NCI-H82 treated with DMSO at 0.1 percent for 48 hours (cell line): ENCODE measurements around the gene PALLD.
"Not testable (repeated sequence)": the region's sequence is repeated elsewhere in the genome, so short reads cannot be mapped to it uniquely, and the experiment has no call there.

Source experiments
- DNase-seq: peaks from one replicate; lab custom pipeline; 2025; ENCODE audit not compliant: unreplicated experiment; lab: John Stamatoyannopoulos, UW

PALLD gene

DNA sequence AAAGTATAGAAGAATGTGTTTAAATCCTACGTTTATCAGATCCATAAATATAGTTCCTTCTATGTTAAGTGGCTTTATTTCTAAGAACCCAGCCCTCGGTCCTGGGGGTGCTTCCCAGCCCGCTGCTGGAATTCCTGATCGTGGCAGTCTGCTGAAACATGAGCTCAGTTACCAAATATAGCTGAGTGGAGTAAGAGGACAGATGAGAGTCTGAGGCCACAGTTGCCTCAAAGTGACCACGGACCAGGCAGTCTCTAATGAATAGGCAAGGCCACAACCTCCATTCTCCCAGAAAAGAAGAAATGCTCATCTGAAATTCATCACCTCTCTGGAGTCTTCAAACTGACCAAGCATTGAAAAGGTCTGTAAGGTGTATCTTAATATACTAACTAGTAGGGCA is at the start of gene PALLD:
TSS of gene PALLD (plus strand) at position 219 of the 400 bp plus-strand sequence.
- DNase-seq = no peak

DNA sequence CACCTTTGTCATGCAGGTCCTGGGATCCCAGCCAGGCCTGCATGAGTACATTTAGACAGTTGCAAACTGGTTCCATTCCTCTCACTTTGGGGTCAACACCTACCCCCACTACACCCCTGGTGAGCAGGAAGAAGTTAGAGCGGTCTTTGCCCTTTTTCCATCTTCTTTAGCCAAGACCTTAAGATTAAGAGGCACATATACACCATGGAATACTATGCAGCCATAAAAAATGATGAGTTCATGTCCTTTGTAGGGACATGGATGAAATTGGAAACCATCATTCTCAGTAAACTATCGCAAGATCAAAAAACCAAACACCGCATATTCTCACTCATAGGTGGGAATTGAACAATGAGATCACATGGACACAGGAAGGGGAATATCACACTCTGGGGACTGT is 47.8 kb upstream of the PALLD start:
- DNase-seq = not testable (repeated sequence)

DNA sequence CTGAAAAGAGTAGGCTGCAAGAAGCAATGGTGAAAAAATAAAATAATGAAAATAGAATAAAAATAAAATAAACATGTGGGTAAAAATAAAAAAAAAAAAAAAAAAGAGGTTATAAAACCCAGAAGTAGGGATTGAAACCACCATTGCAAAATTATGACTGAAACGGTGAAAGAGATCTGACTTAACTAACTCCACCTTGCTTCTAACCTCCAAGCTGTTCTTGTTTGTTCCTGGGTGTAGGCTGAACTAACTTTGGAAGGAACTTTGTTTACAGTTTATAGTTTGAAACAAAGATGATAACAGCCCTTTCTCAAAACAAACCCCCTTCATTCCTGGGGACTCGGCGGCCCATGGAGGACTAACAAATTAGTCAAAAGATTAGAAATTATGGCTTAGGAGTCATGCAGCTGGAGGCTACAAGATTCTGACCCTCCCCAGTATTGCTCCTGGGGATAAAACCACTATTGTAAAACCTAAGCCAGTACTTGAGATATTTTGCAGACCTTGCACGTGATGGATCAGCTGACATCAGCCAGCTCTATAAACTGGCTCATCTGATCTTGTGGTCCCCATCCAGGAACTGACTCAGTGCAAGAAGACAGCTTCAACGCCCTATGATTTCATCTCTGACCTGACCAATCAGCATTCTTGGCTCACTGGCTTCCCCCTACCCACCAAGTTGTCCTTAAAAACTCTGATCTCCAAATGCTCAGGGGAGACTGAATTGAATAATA is 47.0 kb upstream of the PALLD start:
- no peak for DNase-seq

DNA sequence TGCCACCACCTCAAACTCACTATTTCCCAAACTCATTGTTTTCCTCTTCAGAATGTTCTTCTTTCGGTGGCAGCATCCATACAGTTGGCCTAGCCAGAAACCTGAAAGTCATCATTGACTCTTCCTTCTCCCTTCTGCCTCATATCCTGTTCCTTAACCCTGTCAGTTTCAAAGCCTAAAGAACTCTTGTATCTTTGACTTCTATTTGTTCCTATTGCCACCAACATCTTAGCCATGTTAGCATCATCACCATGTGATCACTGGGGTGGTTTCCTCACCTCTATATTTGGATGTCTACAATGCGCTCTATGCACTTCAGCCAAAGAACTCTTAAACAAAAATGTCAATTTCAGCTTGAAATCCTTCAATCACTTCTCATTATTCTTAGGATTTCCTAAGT is 45.5 kb upstream of the PALLD start:
- no peak for DNase-seq

DNA sequence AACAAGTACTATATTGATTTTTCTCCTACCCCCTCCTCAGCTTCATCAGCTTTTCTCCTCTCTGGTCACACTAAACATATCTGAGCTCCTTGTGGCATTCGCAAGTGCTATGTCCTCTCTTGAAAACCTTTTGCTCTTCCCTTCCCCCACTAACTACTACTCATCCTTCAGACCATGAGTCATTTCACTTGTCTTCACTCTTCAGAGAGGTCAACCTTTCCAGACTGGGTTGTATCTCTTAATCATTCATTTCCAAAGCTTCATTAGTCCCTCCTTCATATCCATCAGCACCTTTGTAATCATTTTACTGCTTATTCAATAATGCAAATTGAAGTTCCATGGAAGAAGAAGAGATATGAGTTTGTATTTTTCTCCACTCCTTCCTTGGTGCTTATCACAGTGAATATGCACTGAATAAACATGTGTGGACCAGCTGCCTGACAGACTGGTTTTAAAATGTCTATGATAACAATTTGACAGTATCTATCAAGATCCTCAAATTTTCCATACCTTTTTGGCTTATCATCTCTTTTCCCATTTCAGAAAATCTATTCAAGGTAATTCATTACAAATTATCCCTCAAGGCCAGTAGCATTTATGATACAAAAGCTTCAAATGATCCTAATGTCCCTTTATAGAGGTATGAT is 45.0 kb upstream of the PALLD start:
- DNase-seq = no peak

DNA sequence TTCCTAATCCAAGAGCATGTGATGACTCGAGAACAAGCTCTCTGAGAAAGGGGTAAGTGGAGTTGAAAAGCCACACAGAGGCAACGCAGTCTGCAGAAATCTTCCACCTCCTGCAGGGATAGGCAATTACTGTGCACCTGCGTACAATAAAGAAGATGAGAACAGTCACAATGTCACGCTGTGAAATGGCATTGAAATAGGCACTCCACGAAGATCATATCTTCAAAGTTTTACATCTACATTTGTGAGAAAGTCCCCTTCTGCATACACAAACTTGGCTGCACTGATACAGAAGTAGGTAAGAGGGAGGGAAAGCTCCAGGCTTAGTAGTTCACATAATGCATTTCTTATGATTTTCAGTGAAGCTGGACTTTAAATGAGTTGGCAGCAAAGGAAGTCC is 43.7 kb upstream of the PALLD start:
- no peak for DNase-seq

DNA sequence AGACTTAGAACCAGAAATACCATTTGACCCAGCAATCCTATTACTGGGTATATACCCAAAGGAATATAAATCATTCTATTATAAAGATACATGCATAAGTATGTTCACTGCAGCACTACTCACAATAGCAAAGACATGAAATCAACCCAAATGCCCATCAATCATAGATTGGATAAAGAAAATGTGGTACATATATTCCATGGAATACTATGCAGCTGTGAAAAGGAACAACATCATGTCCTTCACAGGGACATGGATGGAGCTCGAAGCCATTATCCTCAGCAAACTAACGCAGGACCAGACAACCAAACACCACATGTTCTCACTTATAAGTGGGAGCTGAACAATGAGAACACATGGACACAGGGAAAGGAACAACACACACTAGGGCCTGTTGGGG is 38.6 kb upstream of the PALLD start:
- not testable (repeated sequence) for DNase-seq

DNA sequence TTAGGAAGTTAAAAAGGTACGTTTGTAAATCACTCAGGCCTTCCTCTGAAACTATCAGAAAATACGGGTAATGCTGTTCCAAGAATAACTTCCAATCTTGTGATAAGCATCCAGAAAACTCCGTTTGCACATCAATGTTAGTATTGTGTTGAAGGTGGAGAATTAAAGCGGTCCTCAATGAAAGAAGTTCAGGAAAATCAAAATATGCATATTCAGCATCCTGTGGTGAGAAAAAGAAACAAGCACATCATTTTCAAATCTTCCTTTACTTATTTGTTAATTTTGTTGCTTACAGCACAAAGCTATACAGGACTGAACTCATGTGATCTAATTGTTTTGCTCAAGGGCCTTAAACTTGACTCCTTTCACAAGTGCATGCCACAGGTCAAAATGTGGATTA is 35.0 kb upstream of the PALLD start:
- DNase-seq = no peak

DNA sequence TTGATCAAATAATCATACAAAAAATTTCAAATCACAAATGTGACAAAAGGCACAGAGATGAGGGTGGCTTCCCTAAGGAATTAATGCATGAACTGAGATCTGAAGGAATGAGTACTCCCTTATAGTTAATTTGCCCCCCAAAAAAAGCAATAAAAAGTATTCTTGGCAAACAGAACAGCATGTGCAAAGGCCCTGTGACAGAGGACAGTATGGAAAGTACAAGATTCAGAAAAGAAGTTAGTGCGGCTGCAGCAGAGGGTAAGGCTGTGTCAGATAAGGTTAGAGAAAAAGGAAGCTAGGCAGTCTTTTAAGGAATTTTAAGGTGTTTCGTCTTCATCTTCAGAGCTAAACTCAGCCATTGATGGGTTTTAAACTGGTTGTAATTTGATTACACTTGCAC is 23.9 kb upstream of the PALLD start:
- no peak for DNase-seq

DNA sequence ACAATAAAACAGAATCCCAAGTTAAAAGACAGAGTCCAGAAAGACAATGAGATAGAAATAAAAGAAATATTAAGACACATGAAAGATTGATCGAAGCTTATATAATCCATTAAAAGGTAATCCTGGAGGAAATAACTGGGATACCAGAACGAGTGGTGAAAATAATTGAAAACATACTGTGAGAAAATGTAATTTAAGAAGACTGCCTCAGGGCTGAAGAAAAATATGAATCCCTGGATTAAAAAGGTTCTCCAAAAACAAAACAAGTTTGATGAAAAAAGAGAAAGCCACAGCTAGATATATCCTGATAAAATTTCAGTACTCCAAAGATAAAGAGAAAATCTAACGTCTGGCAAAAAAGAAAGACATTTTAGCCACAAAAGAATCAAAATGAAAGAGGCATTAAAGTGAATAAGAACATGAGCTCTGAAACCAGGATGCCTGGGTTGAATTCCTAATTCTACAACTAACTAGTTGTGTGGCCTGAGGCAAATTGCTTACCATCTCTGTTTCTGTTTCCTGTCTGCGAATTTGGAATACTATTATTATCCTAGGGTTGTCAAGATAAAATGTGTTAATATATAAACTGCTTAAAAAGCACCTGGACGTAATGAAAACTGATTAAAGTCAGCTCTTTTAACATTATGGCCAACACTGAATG is 22.1 kb upstream of the PALLD start:
- DNase-seq = no peak

DNA sequence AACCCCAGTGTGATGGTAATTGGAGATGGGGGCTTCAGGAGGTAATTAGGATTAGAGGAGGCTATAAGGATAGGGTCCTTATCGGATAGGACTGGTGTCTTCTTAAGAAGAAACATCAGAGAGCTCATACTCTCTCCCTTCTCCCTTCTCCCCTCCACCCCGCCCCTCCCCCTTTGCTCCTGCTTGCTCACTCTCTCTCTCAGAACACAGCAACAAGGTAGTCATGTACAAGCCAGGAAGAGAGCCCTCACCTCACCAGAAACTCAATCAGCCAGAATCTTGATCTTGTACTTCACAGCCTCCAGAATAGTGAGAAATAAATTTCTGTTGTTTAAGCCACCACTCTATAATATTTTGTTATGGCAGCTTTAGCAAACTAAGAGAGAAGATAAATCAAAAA is 21.1 kb upstream of the PALLD start:
- DNase-seq = no peak

DNA sequence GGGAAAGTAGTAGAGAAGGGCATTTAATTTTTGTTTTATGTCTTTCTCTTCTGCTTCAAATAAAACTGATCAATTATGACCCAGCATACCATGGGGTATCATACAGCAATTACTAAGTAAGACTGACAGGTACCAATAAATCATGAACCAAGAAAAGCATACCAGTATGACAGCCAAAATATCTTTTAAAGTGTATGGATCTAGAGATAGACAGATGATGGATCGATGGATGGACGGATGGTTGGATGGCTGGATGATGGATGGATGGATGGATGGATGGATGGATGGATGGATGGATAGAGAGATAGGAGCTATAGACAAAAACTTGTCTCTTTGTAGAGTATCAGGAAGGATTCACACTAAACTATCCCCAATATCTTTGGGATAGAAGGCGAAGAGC is 18.0 kb upstream of the PALLD start:
- DNase-seq = no peak

DNA sequence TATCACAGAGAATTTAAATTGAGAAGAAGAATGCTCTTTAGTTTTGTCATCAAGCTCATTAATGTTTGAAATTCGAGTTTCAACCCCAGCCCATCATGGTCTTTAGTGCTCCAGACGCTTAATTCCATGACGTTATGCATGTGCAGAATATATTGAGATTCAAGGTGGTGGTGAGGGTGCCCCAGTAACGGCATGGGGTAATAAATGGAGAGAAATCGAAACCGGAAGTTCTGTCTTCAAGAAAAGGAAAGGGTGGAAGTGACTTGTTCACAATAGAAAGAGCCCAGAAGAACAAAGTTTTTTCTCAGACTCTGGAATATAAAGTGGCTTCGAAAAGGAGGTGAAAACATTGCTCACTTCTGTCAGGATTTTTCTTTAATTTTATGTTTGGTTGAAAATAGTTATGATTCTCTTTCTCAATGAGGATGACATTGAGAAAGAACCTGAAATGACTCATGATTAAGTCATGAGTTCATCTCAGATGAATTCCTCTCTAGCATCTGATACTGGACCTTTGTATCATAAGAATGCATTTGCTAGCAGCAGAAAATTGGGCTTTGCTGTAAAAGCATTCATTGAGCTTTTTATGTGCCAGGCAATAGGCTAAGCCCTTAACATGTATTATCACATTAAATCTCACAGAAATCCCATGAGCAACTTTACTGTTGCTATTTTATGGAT is 15.8 kb upstream of the PALLD start:
- DNase-seq = no peak

DNA sequence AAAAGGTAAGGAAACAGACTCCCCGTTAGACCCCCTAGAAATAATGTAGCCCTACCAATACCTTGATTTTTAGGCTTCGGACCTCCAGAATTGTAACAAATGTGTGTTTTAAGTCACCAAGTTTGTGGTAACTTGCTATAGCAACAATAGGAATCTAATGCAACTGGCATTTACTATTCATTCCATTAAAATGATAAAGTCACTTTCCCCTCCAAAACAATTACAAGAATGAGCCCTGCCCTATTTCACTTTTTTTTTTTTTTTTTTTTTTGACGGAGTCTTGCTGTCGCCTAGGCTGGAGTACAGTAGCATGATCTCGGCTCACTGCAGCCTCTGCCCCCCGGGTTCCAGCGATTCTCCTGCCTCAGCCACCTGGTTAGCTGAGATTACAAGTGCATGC is 13.0 kb upstream of the PALLD start:
- no peak for DNase-seq

DNA sequence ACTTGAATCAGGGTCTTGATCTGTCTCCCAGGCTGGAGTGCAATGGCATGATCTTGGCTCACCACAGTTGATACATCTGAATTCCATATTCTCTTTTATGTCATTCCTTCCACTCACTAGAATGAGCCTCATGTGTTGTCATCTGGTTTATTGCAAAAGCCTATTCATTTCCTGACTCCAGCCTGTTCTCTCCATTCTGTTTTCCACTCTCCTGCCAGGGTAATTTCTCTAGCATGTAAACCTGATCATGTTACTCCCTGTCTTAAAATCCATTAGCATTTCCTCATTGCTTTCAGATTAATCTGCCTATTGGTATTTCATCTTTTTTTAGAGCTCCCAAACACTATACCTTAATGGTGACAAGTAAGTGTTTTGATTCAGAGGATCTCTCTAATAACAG is 12.2 kb upstream of the PALLD start:
- no peak for DNase-seq

DNA sequence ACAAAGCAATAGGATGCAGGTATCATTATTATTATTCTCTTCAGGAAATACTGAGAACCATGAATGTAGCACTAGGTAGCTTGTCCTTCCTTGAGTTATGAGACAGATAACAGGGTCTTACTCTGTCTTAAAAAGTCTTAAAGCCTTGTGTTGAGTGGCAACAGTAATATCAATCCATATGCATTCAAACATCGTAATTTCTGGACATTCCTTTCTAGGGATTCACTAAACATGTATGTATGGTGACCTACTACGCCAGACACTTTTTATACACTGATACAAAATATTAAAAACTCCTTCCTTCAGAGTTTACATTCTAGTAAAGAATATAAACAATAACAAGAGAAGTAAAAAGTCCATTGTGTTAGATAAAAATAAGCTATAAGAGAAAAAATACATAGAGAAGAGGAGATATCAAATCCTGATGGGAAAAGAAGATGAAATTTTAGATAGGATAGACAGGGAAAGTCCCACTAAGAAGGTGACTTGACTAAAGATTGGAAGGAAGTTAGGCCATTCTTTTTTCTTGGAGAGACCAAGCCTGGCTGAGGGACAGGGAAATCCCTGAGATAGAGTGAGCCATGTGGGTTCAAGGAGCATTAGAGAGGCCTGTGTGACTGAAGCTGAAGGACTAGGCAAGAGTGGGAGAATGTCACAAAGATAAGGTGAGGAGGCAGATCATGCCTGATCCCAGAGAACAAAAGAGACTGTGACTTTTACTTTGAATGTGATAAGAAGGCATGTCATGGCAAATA is 11.5 kb upstream of the PALLD start:
- DNase-seq = no peak

DNA sequence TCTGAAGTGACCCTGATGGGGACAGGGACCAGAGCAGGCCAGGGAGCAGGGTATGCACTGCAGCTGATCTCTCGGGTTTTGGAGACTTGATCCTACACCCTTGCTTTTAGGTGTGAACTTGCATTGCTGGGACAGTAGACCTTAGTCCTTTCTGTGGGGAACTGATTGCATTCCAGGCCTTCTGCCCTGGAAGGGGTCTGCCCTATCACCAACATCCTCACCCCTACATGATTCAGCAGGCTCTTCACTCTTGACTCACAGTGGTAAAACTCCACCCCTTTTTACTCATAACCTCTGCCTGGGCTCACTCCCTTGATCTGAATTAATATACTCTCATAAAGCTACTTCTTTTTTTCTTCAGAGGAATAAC is 10.0 kb upstream of the PALLD start:
- no peak for DNase-seq

DNA sequence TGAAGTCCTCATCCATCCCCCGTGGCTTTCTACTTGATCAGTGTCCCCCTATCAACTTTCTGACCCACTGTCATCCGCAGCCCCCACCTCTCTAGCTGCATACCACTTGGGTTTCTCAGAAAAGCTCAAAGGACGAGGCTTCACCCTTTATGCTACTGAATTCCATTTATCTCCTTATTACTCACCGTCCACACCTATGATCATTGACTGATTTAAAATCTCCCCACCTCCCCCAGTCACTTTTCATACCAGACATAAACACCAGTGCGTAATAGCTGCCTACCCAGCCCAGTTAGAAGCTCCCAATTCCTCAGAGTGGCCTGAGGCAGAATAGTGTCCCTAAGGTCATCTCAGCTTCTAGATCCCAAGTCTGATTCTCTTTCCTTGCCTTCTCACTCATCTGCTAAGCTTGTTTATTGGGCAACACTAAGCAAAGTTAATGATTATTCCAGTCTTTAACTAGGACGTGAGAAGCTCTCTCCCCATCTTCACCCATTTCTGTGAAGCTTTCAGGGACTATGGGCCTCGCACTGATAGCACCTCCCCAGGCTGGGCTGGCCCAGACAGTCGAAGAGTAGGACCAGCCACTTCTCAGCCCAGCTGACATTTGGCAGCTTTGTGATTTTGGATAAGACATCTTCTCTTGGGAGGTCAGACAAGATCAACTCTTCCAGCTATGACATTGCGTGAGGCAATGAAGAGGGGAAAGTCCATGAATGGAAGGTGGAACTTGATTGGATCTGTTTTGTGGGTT is 9.4 kb upstream of the PALLD start:
- DNase-seq = no peak

DNA sequence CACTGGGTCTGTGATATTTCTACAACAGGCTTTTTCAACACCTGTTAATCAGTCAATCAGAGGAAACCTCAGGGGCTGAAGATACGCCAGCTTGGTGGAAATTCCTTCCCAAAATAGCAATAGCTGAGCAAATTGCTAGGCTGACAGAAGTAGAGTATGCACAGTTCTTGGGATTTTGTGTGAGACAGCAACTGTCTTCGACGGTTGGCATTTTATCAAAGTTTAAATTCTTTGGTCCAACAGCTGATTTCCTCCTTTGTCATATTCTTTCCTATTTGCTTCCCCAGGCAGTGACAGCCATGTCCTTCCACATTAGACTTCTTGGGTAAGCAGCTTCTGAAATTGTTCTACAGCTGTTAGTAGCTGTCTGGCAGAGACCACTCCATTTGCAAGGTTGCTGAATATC is 8.0 kb upstream of the PALLD start:
- no peak for DNase-seq

DNA sequence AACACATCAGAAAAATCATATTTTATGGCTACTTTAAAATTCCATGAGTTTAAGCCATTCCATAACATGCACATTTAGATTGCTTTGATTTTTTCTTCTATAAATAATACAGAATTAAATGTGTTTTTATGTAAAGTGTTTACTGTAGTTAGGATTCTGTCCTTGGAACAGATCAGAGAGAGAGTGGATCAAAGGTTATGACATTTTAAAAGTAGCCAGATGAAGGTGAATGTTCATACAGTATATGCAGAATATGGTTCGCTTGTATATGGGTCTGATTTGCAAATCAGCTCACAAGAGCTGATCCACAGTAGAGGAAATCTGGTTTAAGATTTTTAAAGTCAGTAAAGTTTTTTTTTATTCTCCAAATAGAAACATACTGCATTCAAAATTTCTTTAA is 7.2 kb upstream of the PALLD start:
- no peak for DNase-seq

DNA sequence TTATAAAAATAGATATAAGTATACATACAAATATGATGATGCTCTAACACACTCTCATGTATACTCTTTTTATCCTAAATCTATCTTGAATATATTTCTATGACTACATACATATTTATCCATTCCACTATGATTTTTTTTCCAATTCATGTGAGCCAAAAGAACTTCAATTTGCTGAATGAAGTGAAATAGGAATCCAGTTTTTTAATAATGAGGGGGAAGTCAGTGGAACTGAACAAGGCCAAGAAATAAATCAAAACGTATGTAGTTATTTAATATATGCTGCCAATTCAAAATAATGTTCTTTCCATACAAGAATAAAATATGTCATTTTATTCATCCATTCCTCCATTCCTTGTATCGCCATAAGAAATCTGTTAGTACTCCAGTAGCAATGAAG is 6.1 kb upstream of the PALLD start:
- no peak for DNase-seq
